Measurements from ENCODE around the gene TEX35. TPM values are rescaled to one million over a fixed set of nuclear protein-coding genes. Genes with fewer than 3 reads are reported as not detected.

The TEX35 gene
- total and polyA plus RNA-seq, 10 of the 15 experiments (the other 5 are each of a cell fraction or from before 2014, with no cell fraction given) = not detected

DNA sequence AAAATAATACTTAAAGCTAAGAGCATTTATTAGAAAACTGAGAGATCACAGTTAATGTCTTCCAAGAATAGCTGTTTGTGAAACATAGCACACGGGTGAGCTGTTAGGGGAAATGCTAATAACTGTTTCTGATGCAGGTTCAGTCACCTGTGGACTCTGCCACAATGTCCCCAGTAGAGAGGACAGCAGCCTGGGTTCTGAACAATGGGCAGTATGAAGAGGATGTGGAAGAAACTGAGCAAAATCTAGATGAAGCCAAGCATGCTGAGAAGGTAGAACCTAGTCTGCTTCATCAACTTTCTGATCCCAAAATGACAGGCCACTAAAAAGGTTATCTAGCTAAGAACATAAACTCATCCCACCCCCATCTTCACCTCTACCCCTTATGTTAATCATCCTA is 48.8 kb upstream of the TEX35 start:
- intact Hi-C loops (cut with micrococcal nuclease; ENCODE audit: unreplicated experiment) = no loop called here
- ChIA-PET POLR2A (no interaction called here), SMC1A (ENCODE audit: uncharacterized antibody, unreplicated experiment) (interaction anchor here (0.6 to 1.3 kb wide), 4 partner anchors 11 to 719 kb away, joined by 3 to 4 read pairs (median 4); no protein-coding TSS in a partner anchor), CTCF (interaction anchor here (1.1 kb wide), 2 partner anchors 20 to 164 kb away, joined by 3 to 4 read pairs; no protein-coding TSS in a partner anchor), RAD21 (ENCODE audit: unreplicated experiment) (no interaction called here)
- peak; percentile 41 for ATAC-seq
- FAIRE-seq = no peak
- Histone ChIP-seq H3K4me2 (ENCODE audit: control insufficient read depth, insufficient read depth) (no peak overlapping the region), H3K27me3 (replicated peaks in 1 of 2; ENCODE audit: control insufficient read depth in 2 of 2, insufficient read depth in 2 of 2, low read length in 1 of 2) (no peaks in the 10 kb centered on the region), H3K9me3 (replicated peaks; ENCODE audit: control insufficient read depth, insufficient read depth, low read length) (no peaks in the 10 kb centered on the region), H4K20me1 (ENCODE audit: control insufficient read depth, insufficient read depth) (no peaks in the 10 kb centered on the region), H3K4me3 (no peak overlapping the region), H3K9ac (ENCODE audit: control insufficient read depth, insufficient read depth, low read length) (no peak overlapping the region), H3K79me2 (ENCODE audit: control insufficient read depth, insufficient read depth, low read length) (no peaks in the 10 kb centered on the region), H3K27ac (ENCODE audit: control insufficient read depth, insufficient read depth) (no peak overlapping the region), H3K36me3 (ENCODE audit: control insufficient read depth in 2 of 2, insufficient read depth in 2 of 2, low read length in 1 of 2) (no peaks in the 10 kb centered on the region), H2AFZ (ENCODE audit: control insufficient read depth, low read depth, low read length) (no peak overlapping the region), H3K4me1 (ENCODE audit: control insufficient read depth, insufficient read depth, low read length) (no peaks in the 10 kb centered on the region)
- in situ Hi-C loops (cut with MboI) = no loop called here
- DNase-seq (ENCODE audit: low read depth, low spot score) = no peak
- WGBS (ENCODE audit: insufficient coverage, insufficient replicate concordance, low lambda C conversion rate, missing lambda C conversion rate) = 0% methylated on average over 1 of the region's 1 CpG
- no TSS peak for BruUV-seq (replicated peaks)
- TF ChIP-seq CBX3 (IDR thresholded peaks at IDR 0.05; ENCODE audit: borderline replicate concordance, low read depth) (no peak), IKZF2 (IDR thresholded peaks at IDR 0.05) (no peak), NFYA (IDR thresholded peaks at IDR 0.05; ENCODE audit: borderline replicate concordance, low read depth, low read length) (no peak), GATAD2B (conservative IDR thresholded peaks at IDR 0.05; ENCODE audit: low read depth) (no peak), YBX1 (IDR thresholded peaks at IDR 0.05) (no peak), SUZ12 (IDR thresholded peaks at IDR 0.05; ENCODE audit: unreplicated experiment) (no peak), CREM (IDR thresholded peaks at IDR 0.05; ENCODE audit: low read depth) (no peak)
- TF ChIP-seq, protein P1, sequence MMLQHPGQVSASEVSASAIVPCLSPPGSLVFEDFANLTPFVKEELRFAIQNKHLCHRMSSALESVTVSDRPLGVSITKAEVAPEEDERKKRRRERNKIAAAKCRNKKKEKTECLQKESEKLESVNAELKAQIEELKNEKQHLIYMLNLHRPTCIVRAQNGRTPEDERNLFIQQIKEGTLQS (IDR thresholded peaks at IDR 0.05; ENCODE audit: borderline replicate concordance, extremely low read depth, low read depth, low read length) = no peak
- TF ChIP-seq, protein P2, sequence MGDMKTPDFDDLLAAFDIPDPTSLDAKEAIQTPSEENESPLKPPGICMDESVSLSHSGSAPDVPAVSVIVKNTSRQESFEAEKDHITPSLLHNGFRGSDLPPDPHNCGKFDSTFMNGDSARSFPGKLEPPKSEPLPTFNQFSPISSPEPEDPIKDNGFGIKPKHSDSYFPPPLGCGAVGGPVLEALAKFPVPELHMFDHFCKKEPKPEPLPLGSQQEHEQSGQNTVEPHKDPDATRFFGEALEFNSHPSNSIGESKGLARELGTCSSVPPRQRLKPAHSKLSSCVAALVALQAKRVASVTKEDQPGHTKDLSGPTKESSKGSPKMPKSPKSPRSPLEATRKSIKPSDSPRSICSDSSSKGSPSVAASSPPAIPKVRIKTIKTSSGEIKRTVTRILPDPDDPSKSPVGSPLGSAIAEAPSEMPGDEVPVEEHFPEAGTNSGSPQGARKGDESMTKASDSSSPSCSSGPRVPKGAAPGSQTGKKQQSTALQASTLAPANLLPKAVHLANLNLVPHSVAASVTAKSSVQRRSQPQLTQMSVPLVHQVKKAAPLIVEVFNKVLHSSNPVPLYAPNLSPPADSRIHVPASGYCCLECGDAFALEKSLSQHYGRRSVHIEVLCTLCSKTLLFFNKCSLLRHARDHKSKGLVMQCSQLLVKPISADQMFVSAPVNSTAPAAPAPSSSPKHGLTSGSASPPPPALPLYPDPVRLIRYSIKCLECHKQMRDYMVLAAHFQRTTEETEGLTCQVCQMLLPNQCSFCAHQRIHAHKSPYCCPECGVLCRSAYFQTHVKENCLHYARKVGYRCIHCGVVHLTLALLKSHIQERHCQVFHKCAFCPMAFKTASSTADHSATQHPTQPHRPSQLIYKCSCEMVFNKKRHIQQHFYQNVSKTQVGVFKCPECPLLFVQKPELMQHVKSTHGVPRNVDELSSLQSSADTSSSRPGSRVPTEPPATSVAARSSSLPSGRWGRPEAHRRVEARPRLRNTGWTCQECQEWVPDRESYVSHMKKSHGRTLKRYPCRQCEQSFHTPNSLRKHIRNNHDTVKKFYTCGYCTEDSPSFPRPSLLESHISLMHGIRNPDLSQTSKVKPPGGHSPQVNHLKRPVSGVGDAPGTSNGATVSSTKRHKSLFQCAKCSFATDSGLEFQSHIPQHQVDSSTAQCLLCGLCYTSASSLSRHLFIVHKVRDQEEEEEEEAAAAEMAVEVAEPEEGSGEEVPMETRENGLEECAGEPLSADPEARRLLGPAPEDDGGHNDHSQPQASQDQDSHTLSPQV (IDR thresholded peaks at IDR 0.05) = no peak
- TF ChIP-seq, protein P3, sequence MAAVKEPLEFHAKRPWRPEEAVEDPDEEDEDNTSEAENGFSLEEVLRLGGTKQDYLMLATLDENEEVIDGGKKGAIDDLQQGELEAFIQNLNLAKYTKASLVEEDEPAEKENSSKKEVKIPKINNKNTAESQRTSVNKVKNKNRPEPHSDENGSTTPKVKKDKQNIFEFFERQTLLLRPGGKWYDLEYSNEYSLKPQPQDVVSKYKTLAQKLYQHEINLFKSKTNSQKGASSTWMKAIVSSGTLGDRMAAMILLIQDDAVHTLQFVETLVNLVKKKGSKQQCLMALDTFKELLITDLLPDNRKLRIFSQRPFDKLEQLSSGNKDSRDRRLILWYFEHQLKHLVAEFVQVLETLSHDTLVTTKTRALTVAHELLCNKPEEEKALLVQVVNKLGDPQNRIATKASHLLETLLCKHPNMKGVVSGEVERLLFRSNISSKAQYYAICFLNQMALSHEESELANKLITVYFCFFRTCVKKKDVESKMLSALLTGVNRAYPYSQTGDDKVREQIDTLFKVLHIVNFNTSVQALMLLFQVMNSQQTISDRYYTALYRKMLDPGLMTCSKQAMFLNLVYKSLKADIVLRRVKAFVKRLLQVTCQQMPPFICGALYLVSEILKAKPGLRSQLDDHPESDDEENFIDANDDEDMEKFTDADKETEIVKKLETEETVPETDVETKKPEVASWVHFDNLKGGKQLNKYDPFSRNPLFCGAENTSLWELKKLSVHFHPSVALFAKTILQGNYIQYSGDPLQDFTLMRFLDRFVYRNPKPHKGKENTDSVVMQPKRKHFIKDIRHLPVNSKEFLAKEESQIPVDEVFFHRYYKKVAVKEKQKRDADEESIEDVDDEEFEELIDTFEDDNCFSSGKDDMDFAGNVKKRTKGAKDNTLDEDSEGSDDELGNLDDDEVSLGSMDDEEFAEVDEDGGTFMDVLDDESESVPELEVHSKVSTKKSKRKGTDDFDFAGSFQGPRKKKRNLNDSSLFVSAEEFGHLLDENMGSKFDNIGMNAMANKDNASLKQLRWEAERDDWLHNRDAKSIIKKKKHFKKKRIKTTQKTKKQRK (IDR thresholded peaks at IDR 0.05; ENCODE audit: low read depth, low read length) = no peak
- TF ChIP-seq, protein P4, sequence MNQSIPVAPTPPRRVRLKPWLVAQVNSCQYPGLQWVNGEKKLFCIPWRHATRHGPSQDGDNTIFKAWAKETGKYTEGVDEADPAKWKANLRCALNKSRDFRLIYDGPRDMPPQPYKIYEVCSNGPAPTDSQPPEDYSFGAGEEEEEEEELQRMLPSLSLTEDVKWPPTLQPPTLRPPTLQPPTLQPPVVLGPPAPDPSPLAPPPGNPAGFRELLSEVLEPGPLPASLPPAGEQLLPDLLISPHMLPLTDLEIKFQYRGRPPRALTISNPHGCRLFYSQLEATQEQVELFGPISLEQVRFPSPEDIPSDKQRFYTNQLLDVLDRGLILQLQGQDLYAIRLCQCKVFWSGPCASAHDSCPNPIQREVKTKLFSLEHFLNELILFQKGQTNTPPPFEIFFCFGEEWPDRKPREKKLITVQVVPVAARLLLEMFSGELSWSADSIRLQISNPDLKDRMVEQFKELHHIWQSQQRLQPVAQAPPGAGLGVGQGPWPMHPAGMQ (IDR thresholded peaks at IDR 0.05; ENCODE audit: borderline replicate concordance) = no peak
- TF ChIP-seq, protein P5, sequence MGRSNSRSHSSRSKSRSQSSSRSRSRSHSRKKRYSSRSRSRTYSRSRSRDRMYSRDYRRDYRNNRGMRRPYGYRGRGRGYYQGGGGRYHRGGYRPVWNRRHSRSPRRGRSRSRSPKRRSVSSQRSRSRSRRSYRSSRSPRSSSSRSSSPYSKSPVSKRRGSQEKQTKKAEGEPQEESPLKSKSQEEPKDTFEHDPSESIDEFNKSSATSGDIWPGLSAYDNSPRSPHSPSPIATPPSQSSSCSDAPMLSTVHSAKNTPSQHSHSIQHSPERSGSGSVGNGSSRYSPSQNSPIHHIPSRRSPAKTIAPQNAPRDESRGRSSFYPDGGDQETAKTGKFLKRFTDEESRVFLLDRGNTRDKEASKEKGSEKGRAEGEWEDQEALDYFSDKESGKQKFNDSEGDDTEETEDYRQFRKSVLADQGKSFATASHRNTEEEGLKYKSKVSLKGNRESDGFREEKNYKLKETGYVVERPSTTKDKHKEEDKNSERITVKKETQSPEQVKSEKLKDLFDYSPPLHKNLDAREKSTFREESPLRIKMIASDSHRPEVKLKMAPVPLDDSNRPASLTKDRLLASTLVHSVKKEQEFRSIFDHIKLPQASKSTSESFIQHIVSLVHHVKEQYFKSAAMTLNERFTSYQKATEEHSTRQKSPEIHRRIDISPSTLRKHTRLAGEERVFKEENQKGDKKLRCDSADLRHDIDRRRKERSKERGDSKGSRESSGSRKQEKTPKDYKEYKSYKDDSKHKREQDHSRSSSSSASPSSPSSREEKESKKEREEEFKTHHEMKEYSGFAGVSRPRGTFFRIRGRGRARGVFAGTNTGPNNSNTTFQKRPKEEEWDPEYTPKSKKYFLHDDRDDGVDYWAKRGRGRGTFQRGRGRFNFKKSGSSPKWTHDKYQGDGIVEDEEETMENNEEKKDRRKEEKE (IDR thresholded peaks at IDR 0.05) = no peak

Data from GM12878 (cell line).